ENCODE measurements around the gene RNU5D-1. TPM values are rescaled to one million over a fixed set of nuclear protein-coding genes. Genes with fewer than 3 reads are reported as not detected.

RNU5D-1 gene
- total and polyA plus RNA-seq, 10 donors, result not detected

GRCh38 chr1:44685881-44686280, 45.1 kb downstream of the RNU5D-1 start:
- no peaks in the 10 kb centered on the region for H3K9me3 ChIP-seq
- no peaks in the 10 kb centered on the region for H3K36me3 ChIP-seq
- peaks cover 0 to 23% (median 3%) of the 10 kb centered on the region in 6 donors for H3K4me1 ChIP-seq
- intact Hi-C loops (cut with DNase I; ENCODE audit: low total_unique reads), result no loop called here
- TF ChIP-seq POLR2AphosphoS5 (IDR thresholded peaks at IDR 0.05) (no peak), POLR2A (IDR thresholded peaks at IDR 0.05) (no peak), CTCF (IDR thresholded peaks at IDR 0.05 in 8 of 11, conservative IDR thresholded peaks at IDR 0.05 in 3 of 11) (no peak)
- DNase-seq, result no peak
- H3K27me3 ChIP-seq (replicated peaks in 1 of 7), result no peaks in the 10 kb centered on the region
- H3K4me3 ChIP-seq, result no peak overlapping the region
- 74 to 82% (median 74%) methylated on average over 8 of the region's 8 CpGs for WGBS, 5 donors
- H3K27ac ChIP-seq, result no peak overlapping the region

- peak overlapping the region in 2 of 8 donors; percentile 19 to 33 for H3K27ac ChIP-seq
- H3K4me3 ChIP-seq, result no peak overlapping the region
- no peaks in the 10 kb centered on the region for H3K36me3 ChIP-seq
- TF ChIP-seq CTCF (IDR thresholded peaks at IDR 0.05 in 8 of 11, conservative IDR thresholded peaks at IDR 0.05 in 3 of 11) (no peak), POLR2AphosphoS5 (IDR thresholded peaks at IDR 0.05) (no peak), POLR2A (IDR thresholded peaks at IDR 0.05) (no peak)
- peak; percentile 25 for DNase-seq
- intact Hi-C loops (cut with DNase I; ENCODE audit: low total_unique reads), result no loop called here
- 84 to 94% (median 92%) methylated on average over 4 of the region's 4 CpGs for WGBS, 5 donors
- H3K27me3 ChIP-seq (replicated peaks in 1 of 7), result no peaks in the 10 kb centered on the region
- peaks cover 0 to 23% (median 3%) of the 10 kb centered on the region in 6 donors for H3K4me1 ChIP-seq
- H3K9me3 ChIP-seq, result no peaks in the 10 kb centered on the region
Observed at GRCh38 chr1:44685218-44685617, 45.8 kb downstream of the RNU5D-1 start.

- 26 to 71% (median 43%) methylated on average over 1 of the region's 1 CpG for WGBS, 5 donors
- Histone ChIP-seq H3K4me1 (peaks cover 0 to 23% (median 3%) of the 10 kb centered on the region in 6 donors), H3K27me3 (replicated peaks in 1 of 7) (no peaks in the 10 kb centered on the region), H3K4me3 (no peak overlapping the region), H3K36me3 (no peaks in the 10 kb centered on the region), H3K27ac (peak overlapping the region in 3 of 8 donors; percentile 8 to 33 (median 19)), H3K9me3 (no peaks in the 10 kb centered on the region)
- intact Hi-C loops (cut with DNase I; ENCODE audit: low total_unique reads), result no loop called here
- TF ChIP-seq CTCF (IDR thresholded peaks at IDR 0.05 in 8 of 11, conservative IDR thresholded peaks at IDR 0.05 in 3 of 11) (no peak), POLR2AphosphoS5 (IDR thresholded peaks at IDR 0.05) (no peak), POLR2A (IDR thresholded peaks at IDR 0.05) (no peak)
- peak; percentile 37 for DNase-seq
Observed at GRCh38 chr1:44684525-44684924, 46.4 kb downstream of the RNU5D-1 start.

GRCh38 chr1:44682883-44683265, 48.1 kb downstream of the RNU5D-1 start:
- H3K27ac ChIP-seq, result peak overlapping the region in 2 of 8 donors; percentile 3 to 51
- H3K36me3 ChIP-seq, result no peaks in the 10 kb centered on the region
- peaks cover 0 to 23% (median 4%) of the 10 kb centered on the region in 6 donors for H3K4me1 ChIP-seq
- intact Hi-C loops (cut with DNase I; ENCODE audit: low total_unique reads), result no loop called here
- DNase-seq, result no peak
- H3K4me3 ChIP-seq, result no peak overlapping the region
- 70 to 96% (median 84%) methylated on average over 3 of the region's 3 CpGs for WGBS, 5 donors
- H3K27me3 ChIP-seq (replicated peaks in 1 of 7), result no peaks in the 10 kb centered on the region
- no peaks in the 10 kb centered on the region for H3K9me3 ChIP-seq
- TF ChIP-seq POLR2AphosphoS5 (IDR thresholded peaks at IDR 0.05) (no peak), CTCF (IDR thresholded peaks at IDR 0.05 in 8 of 11, conservative IDR thresholded peaks at IDR 0.05 in 3 of 11) (no peak), POLR2A (IDR thresholded peaks at IDR 0.05) (no peak)

All from spleen (tissue), 11 donors.